Body of pancreas (tissue), 4 donors: ENCODE results near the gene ARHGAP1.

Source experiments
- CTCF ChIP-seq, 7 experiments: fragments of 450-650 bp in 4 of 7; fragments of 200-600 bp in 3 of 7; sonication (generic) in 3 of 7; IDR thresholded peaks; one replicate each; pipeline ENCODE4 v1.5.1; 2016 to 2019; ENCODE audit warnings: antibody characterized with exemption in 7 of 7
- POLR2A ChIP-seq, 3 donors: fragments of 450-650 bp; IDR thresholded peaks; one replicate each; pipeline ENCODE4 v1.6.1; 2016; ENCODE audit warnings: antibody characterized with exemption in 3 of 3, mild to moderate bottlenecking in 2 of 3

GRCh38 chr11:46665356-46665755 is 35.1 kb downstream of the ARHGAP1 start:
- no peak for TF ChIP-seq CTCF (IDR thresholded peaks at IDR 0.05)
- TF ChIP-seq POLR2A (IDR thresholded peaks at IDR 0.05): no peak
